WTC11 (cell line): ENCODE data around the gene DPH1. TPM values are rescaled to one million over a fixed set of nuclear protein-coding genes. Genes with fewer than 3 reads are reported as not detected.

ENCODE experiments used
- ATAC-seq: fragments of 200-7000 bp; cut with Tn5 transposase; 2 replicates; pipeline ENCODE4 v1.10.0; 2021; ENCODE audit warnings: mild to moderate bottlenecking, moderate library complexity
- CTCF ChIA-PET: fragments of 300-600 bp; sonication (Branson Sonifier 250); formaldehyde crosslinking; loops from one replicate; lab custom pipeline; 2021; ENCODE audit warnings: antibody characterized with exemption; lab: Charles Lee
- POLR2A ChIA-PET: fragments of 350-600 bp; sonication (Branson Sonifier 250); formaldehyde crosslinking; loops from one replicate; lab custom pipeline; 2021; ENCODE audit warnings: antibody characterized with exemption; lab: Charles Lee
- DNase-seq: peaks from one replicate; pipeline ENCODE4 v3.0.0; 2021; ENCODE audit warnings: low spot score
- H3K27ac Mint-ChIP-seq: 2 replicates; pipeline ENCODE4 v1.8.0; 2021; ENCODE audit warnings: mixed read lengths
- H3K27me3 Mint-ChIP-seq: 2 replicates; pipeline ENCODE4 v1.8.0; 2021; ENCODE audit warnings: low read depth, mild to moderate bottlenecking, moderate library complexity, mixed read lengths
- H3K36me3 Mint-ChIP-seq: 2 replicates; pipeline ENCODE4 v1.8.0; 2021; ENCODE audit warnings: mixed read lengths
- H3K4me1 Mint-ChIP-seq: 2 replicates; pipeline ENCODE4 v1.8.0; 2022; ENCODE audit warnings: mixed read lengths
- H3K4me3 Mint-ChIP-seq: 2 replicates; pipeline ENCODE4 v1.8.0; 2021; ENCODE audit warnings: mild to moderate bottlenecking, moderate library complexity, mixed read lengths
- H3K9me3 Mint-ChIP-seq: 2 replicates; pipeline ENCODE4 v1.8.0; 2021; ENCODE audit warnings: mixed read lengths
- CREM ChIP-seq: sonication (generic); formaldehyde crosslinking; IDR thresholded peaks from 2 replicates; pipeline ENCODE4 v1.8.1; 2022; ENCODE audit warnings: mild to moderate bottlenecking, missing genetic modification reagents, moderate library complexity
- FOXP1 ChIP-seq: sonication (generic); formaldehyde crosslinking; IDR thresholded peaks from 2 replicates; pipeline ENCODE4 v1.8.0; 2022; ENCODE audit warnings: missing genetic modification reagents, mild to moderate bottlenecking, moderate library complexity, borderline replicate concordance
- GRHL2 ChIP-seq: fragments of 250-450 bp; sonication (Bioruptor Pico); IDR thresholded peaks from 2 replicates; pipeline ENCODE4 v1.8.0; 2022; ENCODE audit warnings: mild to moderate bottlenecking, moderate library complexity; ENCODE audit not compliant: insufficient replicate concordance, severe bottlenecking
- NFATC4 ChIP-seq: fragments of 250-450 bp; sonication (Bioruptor Pico); IDR thresholded peaks from 2 replicates; pipeline ENCODE4 v1.9.0; 2021; ENCODE audit warnings: mild to moderate bottlenecking
- NR1H2 ChIP-seq: sonication (generic); formaldehyde crosslinking; IDR thresholded peaks from 2 replicates; pipeline ENCODE4 v1.9.0; 2021; ENCODE audit warnings: mild to moderate bottlenecking, moderate library complexity, missing genetic modification reagents
- NR3C1 ChIP-seq: sonication (generic); formaldehyde crosslinking; conservative IDR thresholded peaks from 2 replicates; pipeline ENCODE4 v1.8.1; 2023; ENCODE audit warnings: low read depth, mild to moderate bottlenecking, missing genetic modification reagents
- PRRX2 ChIP-seq: fragments of 250-450 bp; sonication (Bioruptor Pico); IDR thresholded peaks from 2 replicates; pipeline ENCODE4 v1.8.0; 2021; ENCODE audit warnings: mild to moderate bottlenecking
- SOX15 ChIP-seq: fragments of 250-450 bp; sonication (Bioruptor Pico); IDR thresholded peaks from 2 replicates; pipeline ENCODE4 v1.9.0; 2021; ENCODE audit warnings: mild to moderate bottlenecking
- ZNF138 ChIP-seq: sonication (generic); formaldehyde crosslinking; conservative IDR thresholded peaks from 2 replicates; pipeline ENCODE4 v1.8.1; 2022; ENCODE audit warnings: mild to moderate bottlenecking, moderate library complexity, missing genetic modification reagents
- ZNF317 ChIP-seq: sonication (generic); formaldehyde crosslinking; IDR thresholded peaks from 2 replicates; pipeline ENCODE4 v1.8.1; 2023; ENCODE audit warnings: low read depth, mild to moderate bottlenecking, moderate library complexity, missing genetic modification reagents, borderline replicate concordance
- ZNF423 ChIP-seq: fragments of 250-450 bp; sonication (Bioruptor Pico); IDR thresholded peaks from 2 replicates; pipeline ENCODE4 v2.1.2; 2022; ENCODE audit warnings: mild to moderate bottlenecking, moderate library complexity
- total RNA-seq: library from RNA; stranded (reverse); gene quantifications from 3 replicates; pipeline ENCODE4 v1.2.3, GENCODE V29; 2021
- TF ChIP-seq, protein P1 (sequence below): sonication (generic); formaldehyde crosslinking; IDR thresholded peaks from 2 replicates; pipeline ENCODE4 v1.8.0; 2023; ENCODE audit warnings: missing genetic modification reagents, mild to moderate bottlenecking, borderline replicate concordance
- TF ChIP-seq, protein P2 (sequence below): sonication (generic); formaldehyde crosslinking; conservative IDR thresholded peaks from 2 replicates; pipeline ENCODE4 v1.8.1; 2022; ENCODE audit warnings: mild to moderate bottlenecking, missing genetic modification reagents
- TF ChIP-seq, protein P3 (sequence below): sonication (generic); formaldehyde crosslinking; IDR thresholded peaks from 2 replicates; pipeline ENCODE4 v1.8.1; 2022; ENCODE audit warnings: mild to moderate bottlenecking, missing genetic modification reagents, moderate library complexity, borderline replicate concordance
- TF ChIP-seq, protein P4 (sequence below): sonication (generic); formaldehyde crosslinking; IDR thresholded peaks from 2 replicates; pipeline ENCODE4 v1.8.1; 2023; ENCODE audit warnings: mild to moderate bottlenecking, missing genetic modification reagents
- TF ChIP-seq, protein P5 (sequence below): sonication (generic); formaldehyde crosslinking; IDR thresholded peaks from 2 replicates; pipeline ENCODE4 v1.8.1; 2023; ENCODE audit warnings: mild to moderate bottlenecking, missing genetic modification reagents, moderate library complexity
- TF ChIP-seq, protein P6 (sequence below): sonication (generic); formaldehyde crosslinking; IDR thresholded peaks from 2 replicates; pipeline ENCODE4 v1.8.1; 2023; ENCODE audit warnings: mild to moderate bottlenecking, moderate library complexity, missing genetic modification reagents
- TF ChIP-seq, protein P7 (sequence below): fragments of 250-450 bp; sonication (Bioruptor Pico); IDR thresholded peaks from 2 replicates; pipeline ENCODE4 v1.9.0; 2021; ENCODE audit warnings: mild to moderate bottlenecking, borderline replicate concordance

DPH1 gene
- total RNA-seq, 1 experiment from 2014 or later = 43.2 TPM

DNA sequence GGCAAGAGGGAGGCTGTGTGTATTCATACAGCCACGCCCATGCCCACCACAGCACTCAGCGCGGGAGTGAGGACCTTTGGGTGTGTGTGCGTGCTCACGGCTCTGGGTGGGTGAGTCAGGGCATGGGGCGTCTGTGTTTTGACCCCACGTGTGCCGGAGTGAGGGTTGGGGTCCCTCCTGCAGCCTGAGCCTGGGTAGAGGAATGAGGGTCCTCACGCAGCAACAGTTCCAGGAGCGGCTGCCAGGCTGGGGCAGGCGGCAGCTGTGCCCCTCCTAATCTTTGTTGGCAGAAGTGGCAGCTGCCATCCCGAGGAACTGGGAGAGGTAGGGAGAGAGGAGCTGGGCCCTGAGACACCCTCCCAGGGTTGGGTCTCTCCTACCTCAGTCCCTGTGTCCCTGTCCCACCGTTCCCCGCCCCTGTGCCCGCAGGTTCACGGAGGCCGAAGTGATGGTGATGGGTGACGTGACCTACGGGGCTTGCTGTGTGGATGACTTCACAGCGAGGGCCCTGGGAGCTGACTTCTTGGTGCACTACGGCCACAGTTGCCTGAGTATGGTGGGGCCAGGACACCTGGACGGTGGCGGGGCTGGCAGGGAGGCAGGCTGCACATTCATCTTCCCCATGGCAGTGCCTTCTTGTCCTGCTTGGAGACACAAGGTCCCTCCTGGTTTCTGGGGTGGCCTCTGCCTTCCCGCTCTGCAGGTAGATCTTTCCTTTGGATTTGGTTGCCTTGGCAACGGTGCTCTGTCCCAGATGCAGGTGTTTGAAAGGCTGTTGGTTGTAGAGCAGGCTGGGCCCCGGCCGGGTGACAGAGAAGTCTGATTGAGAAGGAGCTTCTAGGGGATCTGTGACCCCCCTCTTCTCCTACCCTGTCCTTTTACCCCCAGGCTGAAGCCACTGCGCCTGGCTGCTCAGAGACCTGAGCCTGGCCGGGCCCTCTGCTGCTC, 5.9 kb downstream of the DPH1 start (continued):
- TF ChIP-seq ZNF317 (CRISPR knock-in tag) = no peak
- TF ChIP-seq, protein P1, sequence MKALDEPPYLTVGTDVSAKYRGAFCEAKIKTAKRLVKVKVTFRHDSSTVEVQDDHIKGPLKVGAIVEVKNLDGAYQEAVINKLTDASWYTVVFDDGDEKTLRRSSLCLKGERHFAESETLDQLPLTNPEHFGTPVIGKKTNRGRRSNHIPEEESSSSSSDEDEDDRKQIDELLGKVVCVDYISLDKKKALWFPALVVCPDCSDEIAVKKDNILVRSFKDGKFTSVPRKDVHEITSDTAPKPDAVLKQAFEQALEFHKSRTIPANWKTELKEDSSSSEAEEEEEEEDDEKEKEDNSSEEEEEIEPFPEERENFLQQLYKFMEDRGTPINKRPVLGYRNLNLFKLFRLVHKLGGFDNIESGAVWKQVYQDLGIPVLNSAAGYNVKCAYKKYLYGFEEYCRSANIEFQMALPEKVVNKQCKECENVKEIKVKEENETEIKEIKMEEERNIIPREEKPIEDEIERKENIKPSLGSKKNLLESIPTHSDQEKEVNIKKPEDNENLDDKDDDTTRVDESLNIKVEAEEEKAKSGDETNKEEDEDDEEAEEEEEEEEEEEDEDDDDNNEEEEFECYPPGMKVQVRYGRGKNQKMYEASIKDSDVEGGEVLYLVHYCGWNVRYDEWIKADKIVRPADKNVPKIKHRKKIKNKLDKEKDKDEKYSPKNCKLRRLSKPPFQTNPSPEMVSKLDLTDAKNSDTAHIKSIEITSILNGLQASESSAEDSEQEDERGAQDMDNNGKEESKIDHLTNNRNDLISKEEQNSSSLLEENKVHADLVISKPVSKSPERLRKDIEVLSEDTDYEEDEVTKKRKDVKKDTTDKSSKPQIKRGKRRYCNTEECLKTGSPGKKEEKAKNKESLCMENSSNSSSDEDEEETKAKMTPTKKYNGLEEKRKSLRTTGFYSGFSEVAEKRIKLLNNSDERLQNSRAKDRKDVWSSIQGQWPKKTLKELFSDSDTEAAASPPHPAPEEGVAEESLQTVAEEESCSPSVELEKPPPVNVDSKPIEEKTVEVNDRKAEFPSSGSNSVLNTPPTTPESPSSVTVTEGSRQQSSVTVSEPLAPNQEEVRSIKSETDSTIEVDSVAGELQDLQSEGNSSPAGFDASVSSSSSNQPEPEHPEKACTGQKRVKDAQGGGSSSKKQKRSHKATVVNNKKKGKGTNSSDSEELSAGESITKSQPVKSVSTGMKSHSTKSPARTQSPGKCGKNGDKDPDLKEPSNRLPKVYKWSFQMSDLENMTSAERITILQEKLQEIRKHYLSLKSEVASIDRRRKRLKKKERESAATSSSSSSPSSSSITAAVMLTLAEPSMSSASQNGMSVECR (CRISPR knock-in tag) = no peak
- TF ChIP-seq, protein P2, sequence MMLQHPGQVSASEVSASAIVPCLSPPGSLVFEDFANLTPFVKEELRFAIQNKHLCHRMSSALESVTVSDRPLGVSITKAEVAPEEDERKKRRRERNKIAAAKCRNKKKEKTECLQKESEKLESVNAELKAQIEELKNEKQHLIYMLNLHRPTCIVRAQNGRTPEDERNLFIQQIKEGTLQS (CRISPR knock-in tag) = no peak

DNA sequence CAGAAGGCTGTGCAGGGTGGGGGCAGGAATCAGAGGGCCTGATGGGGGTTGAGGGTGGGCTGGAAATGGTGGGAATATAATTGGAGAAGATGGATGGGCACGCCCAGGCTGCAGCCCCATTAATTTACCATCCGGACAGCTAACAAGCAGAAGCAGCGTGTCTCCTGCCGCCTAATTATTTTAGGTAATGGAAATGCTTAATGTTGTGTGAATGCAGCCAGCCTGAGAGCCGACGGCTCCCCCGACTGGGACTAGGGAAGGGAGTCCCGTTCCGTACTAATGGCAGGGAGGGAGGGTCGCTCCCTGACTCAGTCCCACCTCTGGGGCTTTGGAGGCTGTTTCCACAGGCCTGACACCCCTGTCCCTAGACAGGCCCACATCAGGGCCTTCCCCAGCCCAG, 7.2 kb downstream of the DPH1 start:
- CTCF ChIA-PET = interaction anchor here (0.6 kb wide), 1 partner anchor 16 kb away, joined by 3 read pairs; no protein-coding TSS in a partner anchor
- no peaks in the 10 kb centered on the region; the same call in 1 of the 2 replicates for H3K27me3 Mint-ChIP-seq
- H3K27ac Mint-ChIP-seq = no peak overlapping the region
- DNase-seq = no peak
- H3K4me1 Mint-ChIP-seq = no peaks in the 10 kb centered on the region; the same call in none of the 2 replicates
- POLR2A ChIA-PET = interaction anchor here (0.5 kb wide), 1 partner anchor 221 kb away, joined by 3 read pairs; no protein-coding TSS in a partner anchor
- ATAC-seq = no peak
- no peak overlapping the region for H3K4me3 Mint-ChIP-seq
- H3K36me3 Mint-ChIP-seq = no peaks in the 10 kb centered on the region
- no peaks in the 10 kb centered on the region for H3K9me3 Mint-ChIP-seq
- TF ChIP-seq ZNF317 (CRISPR knock-in tag) = no peak
- TF ChIP-seq NFATC4 = no peak
- TF ChIP-seq NR1H2 (CRISPR knock-in tag) = no peak
- no peak for TF ChIP-seq SOX15 (CRISPR knock-in tag)
- no peak for TF ChIP-seq ZNF423 (CRISPR knock-in tag)
- TF ChIP-seq, protein P3, sequence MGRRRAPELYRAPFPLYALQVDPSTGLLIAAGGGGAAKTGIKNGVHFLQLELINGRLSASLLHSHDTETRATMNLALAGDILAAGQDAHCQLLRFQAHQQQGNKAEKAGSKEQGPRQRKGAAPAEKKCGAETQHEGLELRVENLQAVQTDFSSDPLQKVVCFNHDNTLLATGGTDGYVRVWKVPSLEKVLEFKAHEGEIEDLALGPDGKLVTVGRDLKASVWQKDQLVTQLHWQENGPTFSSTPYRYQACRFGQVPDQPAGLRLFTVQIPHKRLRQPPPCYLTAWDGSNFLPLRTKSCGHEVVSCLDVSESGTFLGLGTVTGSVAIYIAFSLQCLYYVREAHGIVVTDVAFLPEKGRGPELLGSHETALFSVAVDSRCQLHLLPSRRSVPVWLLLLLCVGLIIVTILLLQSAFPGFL = no peak
- no peak for TF ChIP-seq NR3C1 (CRISPR knock-in tag)
- TF ChIP-seq CREM (CRISPR knock-in tag) = no peak
- no peak for TF ChIP-seq FOXP1 (CRISPR knock-in tag)
- no peak for TF ChIP-seq GRHL2
- TF ChIP-seq, protein P4, sequence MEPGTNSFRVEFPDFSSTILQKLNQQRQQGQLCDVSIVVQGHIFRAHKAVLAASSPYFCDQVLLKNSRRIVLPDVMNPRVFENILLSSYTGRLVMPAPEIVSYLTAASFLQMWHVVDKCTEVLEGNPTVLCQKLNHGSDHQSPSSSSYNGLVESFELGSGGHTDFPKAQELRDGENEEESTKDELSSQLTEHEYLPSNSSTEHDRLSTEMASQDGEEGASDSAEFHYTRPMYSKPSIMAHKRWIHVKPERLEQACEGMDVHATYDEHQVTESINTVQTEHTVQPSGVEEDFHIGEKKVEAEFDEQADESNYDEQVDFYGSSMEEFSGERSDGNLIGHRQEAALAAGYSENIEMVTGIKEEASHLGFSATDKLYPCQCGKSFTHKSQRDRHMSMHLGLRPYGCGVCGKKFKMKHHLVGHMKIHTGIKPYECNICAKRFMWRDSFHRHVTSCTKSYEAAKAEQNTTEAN (CRISPR knock-in tag) = no peak
- no peak for TF ChIP-seq PRRX2 (CRISPR knock-in tag)
- TF ChIP-seq, protein P5, sequence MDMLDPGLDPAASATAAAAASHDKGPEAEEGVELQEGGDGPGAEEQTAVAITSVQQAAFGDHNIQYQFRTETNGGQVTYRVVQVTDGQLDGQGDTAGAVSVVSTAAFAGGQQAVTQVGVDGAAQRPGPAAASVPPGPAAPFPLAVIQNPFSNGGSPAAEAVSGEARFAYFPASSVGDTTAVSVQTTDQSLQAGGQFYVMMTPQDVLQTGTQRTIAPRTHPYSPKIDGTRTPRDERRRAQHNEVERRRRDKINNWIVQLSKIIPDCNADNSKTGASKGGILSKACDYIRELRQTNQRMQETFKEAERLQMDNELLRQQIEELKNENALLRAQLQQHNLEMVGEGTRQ = no peak
- TF ChIP-seq ZNF138 (CRISPR knock-in tag) = no peak
- TF ChIP-seq, protein P6, sequence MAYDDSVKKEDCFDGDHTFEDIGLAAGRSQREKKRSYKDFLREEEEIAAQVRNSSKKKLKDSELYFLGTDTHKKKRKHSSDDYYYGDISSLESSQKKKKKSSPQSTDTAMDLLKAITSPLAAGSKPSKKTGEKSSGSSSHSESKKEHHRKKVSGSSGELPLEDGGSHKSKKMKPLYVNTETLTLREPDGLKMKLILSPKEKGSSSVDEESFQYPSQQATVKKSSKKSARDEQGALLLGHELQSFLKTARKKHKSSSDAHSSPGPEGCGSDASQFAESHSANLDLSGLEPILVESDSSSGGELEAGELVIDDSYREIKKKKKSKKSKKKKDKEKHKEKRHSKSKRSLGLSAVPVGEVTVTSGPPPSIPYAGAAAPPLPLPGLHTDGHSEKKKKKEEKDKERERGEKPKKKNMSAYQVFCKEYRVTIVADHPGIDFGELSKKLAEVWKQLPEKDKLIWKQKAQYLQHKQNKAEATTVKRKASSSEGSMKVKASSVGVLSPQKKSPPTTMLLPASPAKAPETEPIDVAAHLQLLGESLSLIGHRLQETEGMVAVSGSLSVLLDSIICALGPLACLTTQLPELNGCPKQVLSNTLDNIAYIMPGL (CRISPR knock-in tag) = no peak
- TF ChIP-seq, protein P7, sequence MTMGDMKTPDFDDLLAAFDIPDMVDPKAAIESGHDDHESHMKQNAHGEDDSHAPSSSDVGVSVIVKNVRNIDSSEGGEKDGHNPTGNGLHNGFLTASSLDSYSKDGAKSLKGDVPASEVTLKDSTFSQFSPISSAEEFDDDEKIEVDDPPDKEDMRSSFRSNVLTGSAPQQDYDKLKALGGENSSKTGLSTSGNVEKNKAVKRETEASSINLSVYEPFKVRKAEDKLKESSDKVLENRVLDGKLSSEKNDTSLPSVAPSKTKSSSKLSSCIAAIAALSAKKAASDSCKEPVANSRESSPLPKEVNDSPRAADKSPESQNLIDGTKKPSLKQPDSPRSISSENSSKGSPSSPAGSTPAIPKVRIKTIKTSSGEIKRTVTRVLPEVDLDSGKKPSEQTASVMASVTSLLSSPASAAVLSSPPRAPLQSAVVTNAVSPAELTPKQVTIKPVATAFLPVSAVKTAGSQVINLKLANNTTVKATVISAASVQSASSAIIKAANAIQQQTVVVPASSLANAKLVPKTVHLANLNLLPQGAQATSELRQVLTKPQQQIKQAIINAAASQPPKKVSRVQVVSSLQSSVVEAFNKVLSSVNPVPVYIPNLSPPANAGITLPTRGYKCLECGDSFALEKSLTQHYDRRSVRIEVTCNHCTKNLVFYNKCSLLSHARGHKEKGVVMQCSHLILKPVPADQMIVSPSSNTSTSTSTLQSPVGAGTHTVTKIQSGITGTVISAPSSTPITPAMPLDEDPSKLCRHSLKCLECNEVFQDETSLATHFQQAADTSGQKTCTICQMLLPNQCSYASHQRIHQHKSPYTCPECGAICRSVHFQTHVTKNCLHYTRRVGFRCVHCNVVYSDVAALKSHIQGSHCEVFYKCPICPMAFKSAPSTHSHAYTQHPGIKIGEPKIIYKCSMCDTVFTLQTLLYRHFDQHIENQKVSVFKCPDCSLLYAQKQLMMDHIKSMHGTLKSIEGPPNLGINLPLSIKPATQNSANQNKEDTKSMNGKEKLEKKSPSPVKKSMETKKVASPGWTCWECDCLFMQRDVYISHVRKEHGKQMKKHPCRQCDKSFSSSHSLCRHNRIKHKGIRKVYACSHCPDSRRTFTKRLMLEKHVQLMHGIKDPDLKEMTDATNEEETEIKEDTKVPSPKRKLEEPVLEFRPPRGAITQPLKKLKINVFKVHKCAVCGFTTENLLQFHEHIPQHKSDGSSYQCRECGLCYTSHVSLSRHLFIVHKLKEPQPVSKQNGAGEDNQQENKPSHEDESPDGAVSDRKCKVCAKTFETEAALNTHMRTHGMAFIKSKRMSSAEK = no peak
